GM19035 (cell line): ENCODE measurements around the gene EFTUD2.

Experiments
- ATAC-seq: cut with Tn5 transposase; IDR thresholded peaks from one replicate; pipeline ENCODE4 v1.9.1; 2021; ENCODE audit not compliant: unreplicated experiment

The EFTUD2 gene

DNA sequence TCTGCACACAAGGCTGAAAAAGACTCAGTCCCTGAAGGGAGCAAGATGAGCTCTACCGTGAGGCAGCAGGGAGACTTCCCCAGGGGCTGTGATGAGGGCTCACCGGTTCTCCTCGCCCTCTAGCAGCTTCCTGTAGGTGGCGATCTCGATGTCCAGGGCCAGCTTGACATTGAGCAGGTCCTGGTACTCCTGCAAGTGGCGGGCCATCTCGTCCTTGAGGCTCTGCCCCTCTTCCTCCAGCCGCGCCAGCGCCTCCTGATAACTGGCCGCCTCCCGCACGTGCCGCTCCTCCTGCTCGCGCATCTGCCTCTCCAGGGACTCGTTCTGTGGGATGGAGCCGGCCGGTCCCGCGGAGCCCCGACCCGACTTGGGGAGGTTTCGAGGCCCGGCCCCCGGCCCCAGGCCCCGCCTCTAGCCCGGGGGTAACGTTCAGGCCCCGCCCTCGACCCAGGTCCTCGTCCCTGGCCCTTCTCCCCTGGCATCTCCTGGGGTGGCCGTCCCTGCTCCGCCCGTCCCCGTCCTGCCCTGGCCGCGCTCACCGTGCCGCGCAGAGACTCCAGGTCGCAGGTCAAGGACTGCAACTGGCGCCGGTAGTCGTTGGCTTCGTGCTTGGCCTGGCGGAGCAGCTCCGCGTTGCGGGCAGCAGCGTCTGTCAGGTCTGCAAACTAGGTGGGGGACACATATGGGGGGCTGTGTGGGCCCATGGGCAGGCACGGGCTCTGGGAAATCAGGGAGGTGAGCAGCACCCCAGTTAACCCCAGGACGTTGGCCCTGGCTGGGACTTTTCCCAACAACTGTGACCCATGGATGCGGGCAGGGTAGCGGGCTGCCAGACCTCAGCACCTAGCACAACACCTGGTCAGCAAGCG, 12.1 kb upstream of the EFTUD2 start:
- no peak for ATAC-seq

- ATAC-seq, result no peak
These were observed 11.2 kb upstream of the EFTUD2 start for GRCh38 chr17:44910231-44911106.

DNA sequence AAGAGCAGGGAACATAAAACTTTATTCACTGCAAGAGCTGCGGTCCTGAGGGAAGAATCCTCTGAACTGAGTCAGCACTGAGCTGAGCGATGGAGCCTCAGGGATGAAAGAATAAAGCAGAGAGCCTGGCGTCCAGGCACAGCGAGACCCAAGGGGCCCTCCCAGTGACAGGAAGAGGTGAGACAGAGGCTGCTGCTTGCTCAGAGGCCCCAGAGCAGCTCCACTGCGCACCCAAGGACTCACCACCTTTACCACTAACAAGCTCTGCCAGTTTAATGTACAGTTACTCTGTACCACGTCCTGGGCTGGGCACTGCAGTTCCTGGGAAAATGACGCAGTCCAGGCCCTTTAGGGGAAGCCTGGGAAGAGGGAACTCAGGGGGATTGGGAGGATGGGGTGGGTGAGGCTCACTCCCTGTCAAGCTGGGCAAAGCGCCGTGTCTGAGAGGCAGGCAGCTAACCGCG, 10.5 kb upstream of the EFTUD2 start:
- ATAC-seq, result no peak

- ATAC-seq, result no peak
These were observed 9.6 kb upstream of the EFTUD2 start for GRCh38 chr17:44908761-44909326.

DNA sequence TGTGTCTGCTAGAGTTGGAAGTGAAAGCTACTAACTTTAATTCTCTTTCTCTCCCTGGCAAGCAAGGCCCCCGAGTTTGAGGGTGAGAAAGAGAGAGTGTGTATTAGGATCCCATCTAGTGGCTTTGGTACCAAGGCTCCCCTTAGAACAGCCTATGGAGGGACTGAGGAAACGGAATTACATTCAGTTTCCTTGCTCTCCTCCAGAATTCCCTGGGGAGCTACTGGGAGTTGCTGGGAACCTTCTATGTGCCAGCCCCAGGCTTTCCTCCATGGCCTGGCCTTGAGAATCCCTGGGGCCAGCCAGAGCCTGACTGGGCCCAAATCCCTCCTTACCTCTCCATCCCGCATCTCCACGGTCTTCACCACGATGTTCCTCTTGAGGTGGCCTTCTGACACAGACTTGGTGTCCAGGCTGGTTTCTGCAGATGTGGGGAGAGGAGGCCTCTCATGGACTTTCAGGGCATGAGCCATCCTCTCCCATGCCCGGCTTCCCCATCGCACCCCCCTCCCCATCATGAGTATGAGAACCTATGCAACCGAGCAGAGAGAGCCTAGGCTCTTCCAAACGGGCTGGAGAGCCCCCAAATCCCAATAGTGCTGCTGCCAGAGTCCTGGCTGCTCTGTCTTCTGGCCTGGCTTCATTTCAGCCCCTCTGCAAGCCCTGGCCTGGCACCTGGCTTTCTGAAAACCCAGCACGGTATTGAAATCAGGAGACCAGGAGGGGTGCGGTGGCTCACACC, 8.7 kb upstream of the EFTUD2 start:
- ATAC-seq, result no peak

DNA sequence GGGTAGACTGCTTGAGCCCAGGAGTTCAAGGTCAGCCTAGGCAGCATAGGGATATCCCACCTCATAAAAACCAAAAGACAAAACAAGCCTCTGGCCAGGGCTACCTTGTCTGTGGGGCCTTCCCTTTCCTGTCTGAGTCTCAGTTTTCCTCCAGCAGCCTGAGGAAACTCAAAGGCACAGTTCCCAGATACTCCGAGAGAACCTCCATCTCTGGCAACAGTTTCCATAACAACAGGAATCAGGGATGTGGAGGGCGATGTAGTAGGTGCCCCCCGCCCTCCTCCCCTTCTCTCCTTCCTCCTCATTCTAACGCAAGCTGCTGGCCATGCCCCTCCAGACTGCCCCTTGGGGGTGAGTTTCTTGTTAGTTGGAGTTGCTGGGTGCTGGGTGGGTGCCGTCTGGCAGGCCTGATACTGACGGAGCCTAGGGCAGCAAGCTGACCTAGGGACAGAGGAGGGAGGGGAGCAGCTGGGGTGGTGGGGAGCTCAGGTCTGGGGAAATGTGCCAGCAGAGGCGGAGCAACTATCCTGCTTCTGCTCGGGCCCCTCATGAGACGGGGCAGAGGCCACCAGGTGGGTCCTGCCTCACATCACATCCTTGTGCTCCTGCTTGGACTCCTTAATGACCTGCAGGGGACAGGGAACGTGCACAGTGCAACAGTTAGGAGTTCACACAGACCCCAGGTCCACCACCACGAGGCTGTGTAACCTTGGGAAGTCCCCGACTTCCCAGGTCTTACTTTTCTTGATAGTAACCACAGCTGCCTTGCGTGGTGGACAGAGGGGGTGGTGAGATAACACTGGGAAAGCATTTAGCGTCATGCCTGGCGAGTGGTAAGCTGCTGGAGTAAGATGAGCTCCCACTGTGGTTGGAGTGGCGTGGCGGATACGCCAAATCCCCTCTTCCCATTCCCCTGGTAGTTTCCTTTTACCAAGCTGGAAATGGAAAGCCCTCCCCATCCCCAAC, 7.8 kb upstream of the EFTUD2 start:
- no peak for ATAC-seq

DNA sequence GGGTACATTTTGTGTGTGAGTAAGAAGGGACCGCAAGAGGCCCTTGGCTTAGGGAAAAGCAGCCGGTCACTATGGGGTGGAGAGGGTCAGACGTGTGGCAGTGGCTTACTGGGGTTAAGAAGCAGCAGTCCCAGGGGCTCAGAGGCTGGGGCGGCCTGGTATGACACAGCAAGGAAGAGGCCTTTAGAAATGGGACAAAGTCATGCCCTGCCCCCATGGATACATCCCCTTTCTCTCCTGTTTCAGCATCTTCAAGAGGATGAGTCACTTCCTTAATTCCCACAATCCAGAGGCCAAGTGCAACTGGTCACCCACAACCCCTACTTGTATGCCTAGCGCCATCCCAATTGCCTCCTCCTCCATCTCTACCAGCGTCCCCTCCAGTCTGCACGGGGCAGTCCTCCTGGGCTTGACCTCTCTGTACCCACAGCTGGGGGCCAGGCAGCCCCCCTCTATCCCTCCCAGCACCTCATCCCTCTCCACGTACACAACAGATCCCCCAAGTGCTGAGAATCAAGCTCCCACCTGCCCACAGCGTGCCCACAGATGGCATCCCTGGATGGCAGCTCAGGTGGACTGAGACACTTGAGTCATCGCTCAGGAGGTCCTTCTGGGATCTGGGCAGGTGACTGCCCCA, 6.9 kb upstream of the EFTUD2 start:
- no peak for ATAC-seq

- no peak for ATAC-seq
These were observed 6.1 kb upstream of the EFTUD2 start for GRCh38 chr17:44905006-44906000.

DNA sequence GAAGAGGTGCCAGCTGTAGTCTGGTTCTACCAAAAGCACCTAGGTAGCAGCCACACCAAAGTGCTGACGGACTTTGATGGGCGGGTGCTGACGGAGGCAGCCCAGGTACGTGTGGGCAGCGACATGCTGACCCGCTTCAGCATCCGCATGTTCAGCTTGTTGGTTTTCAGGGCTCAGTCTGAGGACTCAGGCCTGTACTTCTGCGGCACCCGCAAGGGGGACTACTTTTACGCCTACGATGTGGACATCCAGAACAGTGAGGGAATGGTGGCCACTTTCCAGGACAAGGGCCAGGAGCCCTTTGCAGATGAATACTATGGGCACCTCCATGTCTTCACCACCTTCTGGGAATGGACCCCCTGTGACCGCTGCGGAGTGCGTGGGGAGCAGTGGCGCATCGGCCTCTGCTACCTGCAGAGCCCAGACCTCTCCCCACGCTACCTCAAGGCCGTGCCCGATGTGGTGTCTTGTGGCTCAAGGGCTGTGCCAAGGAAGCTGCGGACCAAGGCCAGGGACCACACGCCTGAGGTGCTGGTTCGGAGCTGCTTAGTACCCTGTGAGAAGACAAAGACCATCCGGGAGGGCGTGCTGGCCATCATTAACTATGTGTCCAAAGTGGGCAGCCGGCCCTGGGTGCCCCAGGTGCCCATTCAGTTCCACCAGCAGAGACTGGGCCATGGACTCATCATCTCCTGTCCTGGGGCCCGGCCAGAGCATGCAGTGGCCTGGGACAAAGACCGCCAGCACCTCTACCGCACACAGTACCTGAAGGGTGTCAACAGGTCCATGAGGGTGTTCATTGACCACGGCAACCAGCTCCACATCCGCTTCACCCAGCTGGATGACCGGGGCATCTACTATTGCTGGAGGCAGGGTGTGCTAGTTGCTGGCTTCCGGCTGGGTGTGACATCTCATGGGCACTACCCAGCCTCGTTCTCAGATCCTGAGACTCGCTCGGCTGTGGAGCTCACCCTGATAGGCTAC, 5.0 kb upstream of the EFTUD2 start:
- ATAC-seq, result no peak

DNA sequence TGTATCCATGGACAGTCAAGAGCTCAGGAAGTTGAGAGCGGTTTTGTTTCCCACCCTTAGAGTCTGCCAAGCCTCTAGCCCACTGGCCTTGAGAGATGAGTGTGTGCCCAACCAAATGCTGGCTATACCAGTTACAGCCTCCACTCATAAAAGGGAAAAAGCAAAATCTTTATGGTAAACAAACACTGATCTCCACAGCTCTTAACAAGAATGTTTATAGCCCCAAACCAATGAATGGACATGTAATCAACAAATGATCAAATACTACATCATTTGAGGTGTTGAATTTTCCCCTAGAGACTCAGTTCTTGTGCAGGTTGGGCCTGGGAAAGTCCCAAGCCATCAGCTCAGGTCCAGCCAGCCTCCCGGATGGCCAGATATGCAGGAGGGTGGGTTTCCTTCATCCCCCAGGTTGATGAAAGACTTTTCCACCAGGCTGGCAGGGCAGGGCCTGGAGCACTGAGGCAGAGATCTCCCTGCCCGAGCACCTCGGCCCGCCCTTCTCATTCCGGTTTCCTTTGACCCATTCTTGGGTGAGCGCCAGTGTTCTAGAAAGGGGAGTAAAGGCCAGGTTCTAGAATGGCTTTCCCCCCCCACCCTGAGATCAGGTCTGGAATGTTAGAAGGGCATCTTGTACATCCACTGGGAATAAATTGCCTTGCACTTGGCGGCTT, 3.9 kb upstream of the EFTUD2 start:
- no peak for ATAC-seq

DNA sequence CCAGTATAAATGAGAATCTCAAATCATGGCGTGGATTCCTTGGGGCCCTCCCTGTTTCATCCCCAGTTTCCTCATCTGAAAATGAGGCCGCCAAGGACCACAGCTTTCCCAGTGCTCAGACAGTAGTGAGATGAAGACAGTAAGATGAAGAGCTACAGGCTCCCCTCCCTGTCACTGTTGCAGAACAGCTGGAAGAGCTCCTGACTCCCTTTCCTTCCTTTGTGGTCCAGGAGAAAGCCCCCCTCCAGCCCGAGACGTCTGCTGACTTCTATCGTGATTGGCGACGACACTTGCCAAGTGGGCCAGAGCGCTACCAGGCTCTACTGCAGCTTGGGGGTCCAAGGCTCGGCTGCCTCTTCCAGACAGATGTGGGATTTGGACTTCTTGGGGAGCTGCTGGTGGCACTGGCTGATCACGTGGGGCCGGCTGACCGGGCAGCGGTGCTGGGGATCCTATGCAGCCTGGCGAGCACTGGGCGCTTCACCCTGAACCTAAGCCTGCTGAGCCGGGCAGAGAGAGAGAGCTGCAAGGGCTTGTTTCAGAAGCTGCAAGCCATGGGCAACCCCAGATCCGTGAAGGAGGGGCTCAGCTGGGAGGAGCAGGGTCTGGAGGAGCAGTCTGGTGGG, 3.0 kb upstream of the EFTUD2 start:
- no peak for ATAC-seq

GRCh38 chr17:44901411-44901921, 2.2 kb upstream of the EFTUD2 start:
- ATAC-seq, result no peak

DNA sequence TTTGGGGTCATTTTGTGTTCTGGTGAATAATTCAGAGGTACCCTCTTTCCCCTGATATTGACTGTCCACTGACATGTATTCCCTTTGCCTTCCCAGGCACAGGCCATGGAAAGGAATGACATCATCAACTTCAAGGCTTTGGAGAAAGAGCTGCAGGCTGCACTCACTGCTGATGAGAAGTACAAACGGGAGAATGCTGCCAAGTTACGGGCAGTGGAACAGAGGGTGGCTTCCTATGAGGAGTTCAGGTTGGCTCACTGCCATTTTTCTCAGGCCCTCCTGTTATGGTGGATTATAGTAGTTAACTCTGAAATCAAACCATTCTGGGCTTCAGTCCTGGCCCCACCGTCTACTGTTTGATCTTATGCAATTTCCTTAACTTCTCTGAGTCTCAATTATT, 1.6 kb upstream of the EFTUD2 start:
- no peak for ATAC-seq

- ATAC-seq, result no peak
These were observed 524 bp downstream of the EFTUD2 start for GRCh38 chr17:44898768-44899073.

DNA sequence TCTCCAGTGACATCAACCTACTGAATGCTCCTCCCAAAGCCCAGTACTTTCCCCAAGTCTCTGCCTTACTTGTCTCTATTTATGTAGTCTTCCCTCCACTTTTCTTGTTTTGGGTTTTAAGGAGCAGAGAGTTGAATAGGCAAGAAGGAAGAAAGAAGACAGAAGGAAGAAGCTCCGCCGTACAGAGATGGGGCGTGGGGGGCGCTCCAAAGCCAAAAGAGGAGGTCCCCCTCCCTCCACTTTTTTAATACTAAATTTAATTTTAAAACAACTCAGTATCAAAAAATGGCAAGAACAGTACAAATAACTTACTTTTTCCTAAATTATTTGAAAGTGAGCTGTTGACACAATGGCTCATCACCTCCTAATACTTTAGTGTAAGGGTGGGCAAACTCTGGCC, 4.6 kb downstream of the EFTUD2 start:
- ATAC-seq, result no peak

DNA sequence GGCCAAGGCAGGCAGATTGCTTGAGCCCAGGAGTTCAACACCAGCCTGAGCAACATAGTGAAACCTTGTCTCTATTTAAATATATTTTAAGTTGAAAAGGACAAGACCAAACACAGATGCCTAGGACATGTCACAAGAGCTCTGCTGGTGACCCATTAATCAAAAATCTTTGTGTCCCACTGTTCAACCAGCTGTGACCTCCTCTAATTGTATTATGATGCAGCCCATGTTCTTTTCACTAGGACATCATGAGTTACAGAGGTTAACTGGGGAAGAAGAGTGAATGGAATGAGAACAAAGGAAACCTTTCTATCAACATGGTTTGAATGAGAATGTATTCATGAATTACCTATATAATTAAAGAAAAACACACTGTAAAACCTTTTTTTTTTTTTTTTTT, 7.0 kb downstream of the EFTUD2 start:
- ATAC-seq, result no peak
